A375 (cell line): ENCODE results near the gene B3GALT4. TPM values are rescaled to one million over a fixed set of nuclear protein-coding genes. Genes with fewer than 3 reads are reported as not detected.

Experiments used
- total RNA-seq: library from RNA; depleted of rRNA; stranded (reverse); fragments of >200 nt; shearing (Covaris generic); gene quantifications from 2 replicates; pipeline ENCODE4 v1.2.3, GENCODE V29; 2014; rRNA removed

The B3GALT4 gene
- 1.1 and 2.6 TPM in 2 replicates for total RNA-seq

DNA sequence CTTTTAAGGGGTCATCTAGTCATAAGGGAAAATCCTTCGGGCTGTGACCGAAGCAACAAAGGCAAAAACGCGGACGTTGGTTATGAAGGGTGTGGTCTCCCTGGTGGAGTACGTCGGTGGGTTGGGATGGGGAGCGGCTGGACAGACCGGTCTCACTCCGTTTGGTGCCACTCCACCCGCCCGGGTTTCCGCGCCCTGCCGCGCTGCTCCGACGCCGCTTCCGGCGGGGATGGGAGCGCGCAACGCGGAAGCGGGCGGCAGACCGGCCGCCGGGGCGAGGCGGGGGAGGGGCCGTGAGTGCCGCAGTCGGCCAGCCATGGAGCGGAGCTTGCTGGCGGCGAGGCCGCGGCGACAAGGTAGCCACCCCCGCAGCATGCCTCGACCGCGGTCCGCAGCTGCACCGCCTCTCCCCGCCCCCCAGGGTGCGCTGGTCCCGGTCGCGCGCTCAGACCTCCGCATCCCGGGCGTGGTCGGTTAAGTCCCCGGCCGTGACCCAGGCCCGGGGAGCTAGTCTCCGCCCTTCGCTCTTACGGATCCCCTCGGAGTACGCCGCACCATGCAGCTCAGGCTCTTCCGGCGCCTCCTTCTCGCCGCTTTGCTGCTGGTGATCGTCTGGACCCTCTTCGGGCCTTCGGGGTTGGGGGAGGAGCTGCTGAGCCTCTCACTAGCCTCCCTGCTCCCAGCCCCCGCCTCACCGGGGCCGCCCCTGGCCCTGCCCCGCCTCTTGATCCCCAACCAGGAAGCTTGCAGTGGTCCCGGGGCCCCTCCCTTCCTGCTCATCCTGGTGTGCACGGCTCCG lies at the start of gene B3GALT4:
TSS of gene B3GALT4 (plus strand) at position 260 of the 799 bp plus-strand sequence. CDS start at position 557, 297 bp downstream.

GRCh38 chr6:33271468-33272274 lies 5.3 kb upstream of the B3GALT4 start, which contains the start of the genes RPS18 and VPS52:
TSS of gene RPS18 (plus strand) at chr6:33272075. CDS start at chr6:33272120, 45 bp downstream.
TSS of gene VPS52 (minus strand) at chr6:33271876. CDS start at chr6:33271675, 201 bp downstream.

GRCh38 chr6:33288921-33289783 lies 12.2 kb downstream of the B3GALT4 start, which contains the start of the genes PFDN6 and WDR46:
TSS of gene PFDN6 (plus strand) at chr6:33289601. CDS start at chr6:33289857, 256 bp downstream.
TSS of gene WDR46 (minus strand) at chr6:33289239. CDS start at chr6:33289170, 69 bp downstream.

DNA sequence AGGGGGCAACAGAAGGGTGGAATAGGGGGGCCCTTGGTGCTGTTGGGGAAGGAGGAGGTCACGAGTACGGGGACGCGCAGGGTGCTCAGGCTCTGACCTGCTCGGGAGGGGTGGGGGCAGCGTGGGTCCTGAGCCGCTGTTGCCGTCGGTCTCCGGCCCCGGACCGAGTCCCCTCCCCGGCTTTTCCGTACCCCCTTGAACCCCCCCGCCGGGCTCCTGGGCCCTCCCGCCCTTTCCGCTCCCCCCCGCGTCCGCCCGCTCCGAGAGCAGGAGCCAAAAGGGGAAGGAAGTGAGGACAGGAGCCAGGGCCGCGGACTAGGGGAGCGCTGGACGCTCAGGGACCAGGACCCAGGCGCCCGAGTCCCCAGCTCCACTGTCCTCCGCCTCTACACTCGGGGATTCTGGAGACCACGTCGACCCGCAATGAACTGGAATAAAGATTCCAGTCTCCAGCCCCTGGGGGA lies 21.9 kb downstream of the B3GALT4 start, which contains the start of gene RGL2:
TSS of gene RGL2 (minus strand) at position 170 of the 464 bp plus-strand sequence. CDS start 332 bp downstream, outside the sequence.

GRCh38 chr6:33313709-33314514 lies 37.0 kb downstream of the B3GALT4 start, which contains the start of gene TAPBP:
TSS of gene TAPBP (minus strand) at chr6:33314078. CDS start at chr6:33314041, 37 bp downstream.

DNA sequence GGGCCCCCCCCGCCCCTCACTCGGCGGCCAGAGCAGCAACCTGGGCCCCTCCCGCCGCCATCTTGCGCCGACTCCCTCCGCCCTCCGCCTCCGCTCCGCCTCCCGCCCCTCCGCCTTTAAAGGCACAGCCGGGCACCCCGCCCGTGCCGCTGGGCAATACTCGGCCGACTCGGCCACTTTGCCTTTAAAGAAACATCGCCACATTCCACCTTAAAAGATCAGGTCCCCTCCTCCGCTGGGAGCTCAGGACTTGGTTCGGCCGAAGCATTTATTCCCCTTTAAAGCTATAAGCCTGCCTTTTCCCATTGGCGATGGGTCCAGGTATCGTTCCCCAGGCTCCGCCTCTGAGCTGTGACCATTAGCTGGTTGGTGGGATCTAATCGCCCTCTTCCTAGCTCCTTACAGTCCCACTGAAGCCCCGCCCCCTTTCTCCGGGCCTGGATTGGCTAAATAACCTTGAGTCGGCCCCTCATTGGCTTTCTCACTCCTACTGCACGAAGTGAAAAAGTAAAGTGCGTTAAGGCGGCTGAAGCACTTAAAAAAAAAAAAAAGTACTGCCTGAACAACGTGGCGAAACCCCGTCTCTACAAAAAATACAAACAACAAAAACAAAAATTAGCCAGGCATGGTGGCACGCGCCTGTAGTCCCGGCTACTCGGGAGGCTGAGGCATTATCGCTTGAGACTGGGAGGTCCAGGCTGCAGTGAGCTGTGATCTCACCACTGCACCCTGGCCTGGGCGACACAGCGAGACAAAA lies 40.9 kb downstream of the B3GALT4 start, which contains the start of gene ZBTB22:
TSS of gene ZBTB22 (minus strand) at position 76 of the 757 bp plus-strand sequence. CDS start 828 bp downstream, outside the sequence.

Other genes with a start within 250 kb of the B3GALT4 start
- 147 and 155 TPM in 2 replicates for gene HLA-DPA1, start 203.5 kb upstream of the B3GALT4 start, total RNA-seq
- 96.3 and 110 TPM in 2 replicates for gene HLA-DPB1, start 201.1 kb upstream of the B3GALT4 start, total RNA-seq
- gene COL11A2, start 84.7 kb upstream of the B3GALT4 start, total RNA-seq: 4.9 and 7.6 TPM in 2 replicates
- gene RXRB, start 76.5 kb upstream of the B3GALT4 start, total RNA-seq: 23.0 and 23.8 TPM in 2 replicates
- gene SLC39A7, start 76.3 kb upstream of the B3GALT4 start, total RNA-seq: 72.3 and 75.1 TPM in 2 replicates
- 19.9 and 28.1 TPM in 2 replicates for gene HSD17B8, start 72.5 kb upstream of the B3GALT4 start, total RNA-seq
- 33.7 and 37.4 TPM in 2 replicates for gene RING1, start 68.6 kb upstream of the B3GALT4 start, total RNA-seq
- gene VPS52, start 5.2 kb upstream of the B3GALT4 start, total RNA-seq: 24.0 and 24.9 TPM in 2 replicates
- 5,548 and 5,916 TPM in 2 replicates for gene RPS18, start 5.0 kb upstream of the B3GALT4 start, total RNA-seq
- 127 and 134 TPM in 2 replicates for gene WDR46, start 12.1 kb downstream of the B3GALT4 start, total RNA-seq
- 224 and 227 TPM in 2 replicates for gene PFDN6, start 12.5 kb downstream of the B3GALT4 start, total RNA-seq
- gene RGL2, start 21.8 kb downstream of the B3GALT4 start, total RNA-seq: 24.5 and 26.1 TPM in 2 replicates
- 29.4 and 33.8 TPM in 2 replicates for gene TAPBP, start 37.0 kb downstream of the B3GALT4 start, total RNA-seq
- gene ZBTB22, start 40.6 kb downstream of the B3GALT4 start, total RNA-seq: 12.6 and 14.3 TPM in 2 replicates
- 47.5 and 49.4 TPM in 2 replicates for gene DAXX, start 45.8 kb downstream of the B3GALT4 start, total RNA-seq
- gene KIFC1, start 114.7 kb downstream of the B3GALT4 start, total RNA-seq: 34.4 and 37.4 TPM in 2 replicates
- gene PHF1, start 133.9 kb downstream of the B3GALT4 start, total RNA-seq: 19.8 and 23.8 TPM in 2 replicates
- gene CUTA, start 141.0 kb downstream of the B3GALT4 start, total RNA-seq: 124 and 136 TPM in 2 replicates
- 3.6 and 4.1 TPM in 2 replicates for gene SYNGAP1, start 142.9 kb downstream of the B3GALT4 start, total RNA-seq
- gene ZBTB9, start 177.5 kb downstream of the B3GALT4 start, total RNA-seq: 3.9 and 7.3 TPM in 2 replicates